PC-3 (cell line): ENCODE results near the gene TOMM70. TPM values are rescaled to one million over a fixed set of nuclear protein-coding genes. Genes with fewer than 3 reads are reported as not detected.

Experiments used
- ATAC-seq: fragments of 200-7000 bp; cut with Tn5 transposase; 2 replicates; pipeline ENCODE4 v1.9.1; 2020; ENCODE audit warnings: mild to moderate bottlenecking, moderate library complexity
- BruUV-seq: library from RNA; stranded (reverse); fragments of 400-500 nt; replicated peaks from 2 replicates; lab custom pipeline; 2021; lab: Mats Ljungman, UMichigan
- CTCF ChIA-PET: fragments of 300-600 bp; sonication (Branson Sonifier 250); formaldehyde crosslinking; loops from one replicate; lab custom pipeline; 2022; ENCODE audit warnings: antibody characterized with exemption; lab: Charles Lee
- POLR2A ChIA-PET: fragments of 300-600 bp; sonication (Branson Sonifier 250); formaldehyde crosslinking; loops from one replicate; lab custom pipeline; 2022; ENCODE audit warnings: antibody characterized with exemption; ENCODE audit not compliant: unreplicated experiment; lab: Charles Lee
- DNase-seq: peaks from one replicate; pipeline ENCODE4 v3.0.0-alpha.2; 2015
- H2AFZ ChIP-seq: fragments of 300-600 bp; sonication (generic); 2 replicates; pipeline ENCODE4 v1.6.0; 2016; ENCODE audit warnings: antibody characterized with exemption, low read length
- H3F3A ChIP-seq: fragments of 300-600 bp; sonication (generic); one replicate; pipeline ENCODE4 v1.6.0; 2017; ENCODE audit warnings: antibody characterized with exemption, low read length, control low read depth, mild to moderate bottlenecking; ENCODE audit not compliant: unreplicated experiment
- H3K27ac ChIP-seq: fragments of 300-600 bp; sonication (generic); 2 replicates; pipeline ENCODE4 v1.5.1; 2016; ENCODE audit warnings: mild to moderate bottlenecking, low read length
- H3K27me3 ChIP-seq: fragments of 300-600 bp; sonication (generic); 2 replicates; pipeline ENCODE4 v1.6.1; 2016; ENCODE audit warnings: low read length, mixed read lengths
- H3K36me3 ChIP-seq: fragments of 300-600 bp; sonication (generic); 2 replicates; pipeline ENCODE4 v1.6.1; 2016; ENCODE audit warnings: low read depth, mixed run types, low read length, mixed read lengths
- H3K4me1 ChIP-seq: fragments of 300-600 bp; sonication (generic); 2 replicates; pipeline ENCODE4 v1.5.1; 2016; ENCODE audit warnings: low read length; ENCODE audit not compliant: insufficient read depth
- H3K4me2 ChIP-seq: fragments of 300-600 bp; sonication (generic); 2 replicates; pipeline ENCODE4 v1.6.0; 2016; ENCODE audit warnings: low read length
- H3K4me3 ChIP-seq: fragments of 300-600 bp; sonication (generic); 2 replicates; pipeline ENCODE4 v1.5.1; 2016; ENCODE audit warnings: mild to moderate bottlenecking, low read length, mixed read lengths
- H3K79me2 ChIP-seq: fragments of 300-600 bp; sonication (generic); 2 replicates; pipeline ENCODE4 v1.6.1; 2017; ENCODE audit warnings: low read length, mixed read lengths
- H3K9ac ChIP-seq: fragments of 300-600 bp; sonication (generic); 2 replicates; pipeline ENCODE4 v1.6.0; 2016; ENCODE audit warnings: mild to moderate bottlenecking, low read length
- H3K9me2 ChIP-seq: fragments of 300-600 bp; sonication (generic); replicated peaks from 2 replicates; pipeline ENCODE4 v1.6.1; 2016; ENCODE audit warnings: mixed run types, low read length, mixed read lengths
- H3K9me3 ChIP-seq: fragments of 300-600 bp; sonication (generic); 2 replicates; pipeline ENCODE4 v1.6.1; 2016; ENCODE audit warnings: low read length, mixed read lengths
- H4K20me1 ChIP-seq: fragments of 300-600 bp; sonication (generic); 2 replicates; pipeline ENCODE4 v1.6.1; 2016; ENCODE audit warnings: low read length, mixed read lengths
- EZH2 ChIP-seq: fragments of 300-600 bp; sonication (generic); IDR thresholded peaks from one replicate; pipeline ENCODE4 v1.6.1; 2017; ENCODE audit warnings: antibody characterized with exemption, mild to moderate bottlenecking, low read length; ENCODE audit not compliant: unreplicated experiment
- EZH2phosphoT487 ChIP-seq: fragments of 300-600 bp; sonication (generic); IDR thresholded peaks from 2 replicates; pipeline ENCODE4 v1.6.1; 2018; ENCODE audit warnings: mild to moderate bottlenecking, antibody characterized with exemption, low read length, borderline replicate concordance
- intact Hi-C: fragments of 100-400 bp; cut with micrococcal nuclease; formaldehyde crosslinking; loops from 2 replicates; pipeline ENCODE4 v1.9.0; 2023
- total RNA-seq: library from RNA; depleted of rRNA; stranded (reverse); fragments of >200 nt; gene quantifications from 2 replicates; pipeline ENCODE4 v1.2.3, GENCODE V29; 2014
- TF ChIP-seq, protein P1 (sequence below): fragments of 300-600 bp; sonication (generic); conservative IDR thresholded peaks from 2 replicates; pipeline ENCODE4 v1.5.1; 2017; ENCODE audit warnings: antibody characterized with exemption, low read depth, mild to moderate bottlenecking, low read length

TOMM70 gene
- total RNA-seq, 1 experiment from 2014 or later, result 85.3 TPM

DNA sequence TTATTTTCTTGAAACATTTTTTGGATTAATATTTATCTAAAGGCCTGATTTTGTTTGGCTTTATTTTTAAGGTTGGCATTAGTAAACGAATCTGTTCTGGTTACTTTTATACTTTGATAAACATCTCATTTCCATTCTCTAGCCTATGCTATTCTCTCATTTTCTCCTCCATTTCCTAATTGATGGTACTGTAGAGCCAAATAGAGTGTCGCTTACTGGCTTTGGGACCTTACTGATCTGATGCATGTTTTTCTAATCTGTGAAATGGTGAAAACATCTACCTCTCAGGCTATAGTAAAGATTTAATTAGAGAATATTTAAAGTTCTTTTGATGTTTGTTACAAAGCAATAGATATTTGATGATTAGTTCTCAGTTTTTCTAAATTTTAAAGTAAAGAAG lies 2.0 kb upstream of the TOMM70 start:
- POLR2A ChIA-PET, result no interaction called here
- H3K4me1 ChIP-seq, result peaks cover 21% of the 10 kb centered on the region
- H3K4me2 ChIP-seq, result peak overlapping the region; percentile 87
- H3K36me3 ChIP-seq, result peaks cover 13% of the 10 kb centered on the region
- no TSS peak for BruUV-seq
- H2AFZ ChIP-seq, result peak overlapping the region; percentile 56
- no peaks in the 10 kb centered on the region for H3K9me2 ChIP-seq
- peak overlapping the region; percentile 84 for H3K9ac ChIP-seq
- H3K79me2 ChIP-seq, result peaks cover 91% of the 10 kb centered on the region
- H4K20me1 ChIP-seq, result peaks cover 19% of the 10 kb centered on the region
- no peak for DNase-seq
- ATAC-seq, result no peak
- intact Hi-C loops, result loop anchor here (2.0 to 5.0 kb wide), 3 partner anchors 36 to 571 kb away; no protein-coding TSS in a partner anchor
- H3F3A ChIP-seq, result no peaks in the 10 kb centered on the region
- H3K27ac ChIP-seq, result peak overlapping the region; percentile 78; the same call in 1 of the 2 replicates
- TF ChIP-seq, protein P1, sequence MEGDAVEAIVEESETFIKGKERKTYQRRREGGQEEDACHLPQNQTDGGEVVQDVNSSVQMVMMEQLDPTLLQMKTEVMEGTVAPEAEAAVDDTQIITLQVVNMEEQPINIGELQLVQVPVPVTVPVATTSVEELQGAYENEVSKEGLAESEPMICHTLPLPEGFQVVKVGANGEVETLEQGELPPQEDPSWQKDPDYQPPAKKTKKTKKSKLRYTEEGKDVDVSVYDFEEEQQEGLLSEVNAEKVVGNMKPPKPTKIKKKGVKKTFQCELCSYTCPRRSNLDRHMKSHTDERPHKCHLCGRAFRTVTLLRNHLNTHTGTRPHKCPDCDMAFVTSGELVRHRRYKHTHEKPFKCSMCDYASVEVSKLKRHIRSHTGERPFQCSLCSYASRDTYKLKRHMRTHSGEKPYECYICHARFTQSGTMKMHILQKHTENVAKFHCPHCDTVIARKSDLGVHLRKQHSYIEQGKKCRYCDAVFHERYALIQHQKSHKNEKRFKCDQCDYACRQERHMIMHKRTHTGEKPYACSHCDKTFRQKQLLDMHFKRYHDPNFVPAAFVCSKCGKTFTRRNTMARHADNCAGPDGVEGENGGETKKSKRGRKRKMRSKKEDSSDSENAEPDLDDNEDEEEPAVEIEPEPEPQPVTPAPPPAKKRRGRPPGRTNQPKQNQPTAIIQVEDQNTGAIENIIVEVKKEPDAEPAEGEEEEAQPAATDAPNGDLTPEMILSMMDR, result no peak
- TF ChIP-seq EZH2phosphoT487 (no peak), EZH2 (no peak)
- peaks cover 13% of the 10 kb centered on the region; the same call in 1 of the 2 replicates for H3K9me3 ChIP-seq
- H3K4me3 ChIP-seq, result peak overlapping the region; percentile 94
- no peaks in the 10 kb centered on the region for H3K27me3 ChIP-seq
- CTCF ChIA-PET, result no interaction called here

DNA sequence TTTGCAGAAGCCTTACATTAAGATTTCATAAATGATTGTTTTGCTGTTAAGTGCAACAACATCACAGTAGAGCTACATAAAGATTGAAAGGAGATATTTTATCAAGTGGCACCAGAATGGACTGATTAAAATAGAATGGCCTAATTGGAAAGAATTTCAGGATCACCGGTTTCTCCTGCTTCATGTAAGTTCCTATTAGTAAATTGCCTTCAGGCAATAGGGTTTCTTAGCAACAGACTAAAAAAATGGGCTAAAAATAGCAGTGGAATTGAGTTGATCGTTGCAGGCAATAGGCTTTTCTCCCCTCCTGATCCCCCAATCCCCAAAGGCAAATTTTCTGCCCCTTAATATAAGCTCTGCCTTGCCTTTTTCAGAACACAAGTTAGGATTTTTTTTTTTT lies 1.4 kb upstream of the TOMM70 start:
- peaks cover 91% of the 10 kb centered on the region for H3K79me2 ChIP-seq
- peak overlapping the region; percentile 87 for H3K4me2 ChIP-seq
- no peak for ATAC-seq
- no peaks in the 10 kb centered on the region for H3F3A ChIP-seq
- TF ChIP-seq, protein P1, result no peak
- TF ChIP-seq EZH2 (no peak), EZH2phosphoT487 (no peak)
- H3K36me3 ChIP-seq, result peaks cover 7% of the 10 kb centered on the region
- H3K4me1 ChIP-seq, result peaks cover 23% of the 10 kb centered on the region
- H4K20me1 ChIP-seq, result peaks cover 21% of the 10 kb centered on the region
- H3K27me3 ChIP-seq, result no peaks in the 10 kb centered on the region
- no peaks in the 10 kb centered on the region for H3K9me2 ChIP-seq
- peak overlapping the region; percentile 84 for H3K9ac ChIP-seq
- DNase-seq, result peak; percentile 69
- 0 out of 2 replicates have a peak overlapping the region, but pooled peaks have one; percentile 78 for H2AFZ ChIP-seq
- peaks cover 6% of the 10 kb centered on the region; the same call in 1 of the 2 replicates for H3K9me3 ChIP-seq
- H3K4me3 ChIP-seq, result peak overlapping the region; percentile 94
- ChIA-PET CTCF (interaction anchor here (1.0 kb wide), 1 partner anchor 60 kb away, joined by 3 read pairs; no protein-coding TSS in a partner anchor), POLR2A (interaction anchor here (0.6 to 1.5 kb wide), 2 partner anchors 33 to 35 kb away, joined by 5 to 10 read pairs; no protein-coding TSS in a partner anchor)
- BruUV-seq, result no TSS peak
- intact Hi-C loops, result loop anchor here (2.0 to 5.0 kb wide), 3 partner anchors 37 to 570 kb away; no protein-coding TSS in a partner anchor
- H3K27ac ChIP-seq, result peak overlapping the region; percentile 78

DNA sequence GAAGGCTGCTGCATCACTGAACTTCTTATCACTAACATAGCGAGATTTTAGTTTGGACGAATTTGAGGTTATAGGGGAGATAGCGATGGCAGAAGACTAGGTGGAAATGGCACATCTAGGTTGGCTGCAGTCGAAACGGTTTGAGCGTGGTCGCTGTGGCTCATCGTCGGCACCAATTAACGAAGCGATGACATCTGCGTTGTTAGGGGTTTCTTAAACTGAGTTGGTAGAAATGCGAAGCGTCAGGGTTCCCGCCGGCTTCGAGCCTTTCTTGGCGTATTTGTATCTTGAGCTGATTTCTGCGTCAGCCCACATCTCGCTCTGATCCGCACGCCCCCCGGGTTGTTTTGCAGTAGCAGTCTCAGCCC lies 769 bp upstream of the TOMM70 start:
- Histone ChIP-seq H3K9ac (peak overlapping the region; percentile 84), H3K4me2 (peak overlapping the region; percentile 87), H4K20me1 (peaks cover 27% of the 10 kb centered on the region), H3K9me2 (no peaks in the 10 kb centered on the region), H3K36me3 (peaks cover under 1% of the 10 kb centered on the region), H3K27ac (peak overlapping the region; percentile 78), H3K9me3 (0 out of 2 replicates have a peak, but pooled peaks cover under 1% of the 10 kb centered on the region), H3F3A (no peaks in the 10 kb centered on the region), H3K4me3 (peak overlapping the region; percentile 94), H3K4me1 (peaks cover 29% of the 10 kb centered on the region), H3K27me3 (no peaks in the 10 kb centered on the region), H2AFZ (peak overlapping the region; percentile 78), H3K79me2 (peaks cover 92% of the 10 kb centered on the region)
- CTCF ChIA-PET, result interaction anchor here (1.0 kb wide), 1 partner anchor 61 kb away, joined by 3 read pairs; no protein-coding TSS in a partner anchor
- TF ChIP-seq EZH2, result no peak
- TF ChIP-seq EZH2phosphoT487, result no peak
- TF ChIP-seq, protein P1, result no peak
- TSS peak; percentile 80 for BruUV-seq
- intact Hi-C loops, result loop anchor here (1.0 to 5.0 kb wide), 5 partner anchors 24 to 569 kb away; no protein-coding TSS in a partner anchor
- POLR2A ChIA-PET, result interaction anchor here (0.5 to 1.5 kb wide), 9 partner anchors 10 to 646 kb away, joined by 3 to 13 read pairs (median 5); partner anchors contain the start of gene TMEM45A
- peak; percentile 39 for DNase-seq
- peak; percentile 4 for ATAC-seq
